A673 (cell line): ENCODE measurements around the gene DAPK1.

Source experiments
- EZH2 ChIP-seq: fragments of 200-600 bp; sonication (generic); IDR thresholded peaks from 2 replicates; pipeline ENCODE4 v1.6.1; 2017; ENCODE audit warnings: borderline replicate concordance, low read depth, mild to moderate bottlenecking, mixed read lengths, antibody characterized with exemption, low read length; ENCODE audit not compliant: poor library complexity, severe bottlenecking
- TF ChIP-seq, protein P1 (sequence below): fragments of 300-800, 200-600 bp; sonication (generic); conservative IDR thresholded peaks from 2 replicates; pipeline ENCODE4 v1.5.1; 2017; ENCODE audit warnings: low read depth, mild to moderate bottlenecking, antibody characterized with exemption, low read length, moderate library complexity, mixed read lengths

DNA sequence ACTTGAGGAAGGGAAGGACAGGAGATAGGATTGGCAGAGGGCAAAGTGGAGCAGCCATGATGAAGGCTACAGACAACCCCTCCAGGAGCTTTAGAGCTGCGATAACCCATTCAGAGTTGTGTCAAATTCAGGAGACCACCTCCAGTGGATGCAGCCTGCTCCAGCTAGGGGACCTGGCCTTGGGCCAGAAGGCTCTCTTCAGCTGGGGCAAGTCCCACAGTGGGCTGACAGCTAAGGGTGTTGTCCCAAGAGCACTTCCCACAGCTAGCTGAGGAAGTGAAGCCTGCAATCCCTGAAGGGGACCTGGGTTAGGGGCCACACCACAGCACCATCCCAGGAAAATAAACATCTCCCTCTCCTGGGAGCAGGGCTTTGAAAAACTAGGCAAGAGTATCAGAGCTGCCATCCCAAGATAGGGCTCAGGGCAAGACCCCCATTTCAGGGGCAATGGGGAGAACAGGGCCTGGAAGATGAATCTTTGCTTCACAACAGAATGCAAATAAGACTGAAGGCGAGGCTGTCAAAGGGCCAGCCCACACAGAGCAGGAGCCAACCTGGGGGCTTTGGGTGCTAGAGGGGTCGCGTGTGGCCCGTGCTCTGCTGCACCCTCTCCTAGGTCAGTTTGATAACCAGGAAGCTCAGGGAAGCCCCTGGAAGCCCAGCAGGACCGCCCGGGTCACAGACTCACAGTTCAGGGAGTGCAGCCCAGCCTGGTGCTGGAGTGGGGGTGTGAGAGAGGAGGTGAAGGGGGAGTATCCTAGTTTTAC lies 19.3 kb upstream of the DAPK1 start:
- TF ChIP-seq, protein P1, sequence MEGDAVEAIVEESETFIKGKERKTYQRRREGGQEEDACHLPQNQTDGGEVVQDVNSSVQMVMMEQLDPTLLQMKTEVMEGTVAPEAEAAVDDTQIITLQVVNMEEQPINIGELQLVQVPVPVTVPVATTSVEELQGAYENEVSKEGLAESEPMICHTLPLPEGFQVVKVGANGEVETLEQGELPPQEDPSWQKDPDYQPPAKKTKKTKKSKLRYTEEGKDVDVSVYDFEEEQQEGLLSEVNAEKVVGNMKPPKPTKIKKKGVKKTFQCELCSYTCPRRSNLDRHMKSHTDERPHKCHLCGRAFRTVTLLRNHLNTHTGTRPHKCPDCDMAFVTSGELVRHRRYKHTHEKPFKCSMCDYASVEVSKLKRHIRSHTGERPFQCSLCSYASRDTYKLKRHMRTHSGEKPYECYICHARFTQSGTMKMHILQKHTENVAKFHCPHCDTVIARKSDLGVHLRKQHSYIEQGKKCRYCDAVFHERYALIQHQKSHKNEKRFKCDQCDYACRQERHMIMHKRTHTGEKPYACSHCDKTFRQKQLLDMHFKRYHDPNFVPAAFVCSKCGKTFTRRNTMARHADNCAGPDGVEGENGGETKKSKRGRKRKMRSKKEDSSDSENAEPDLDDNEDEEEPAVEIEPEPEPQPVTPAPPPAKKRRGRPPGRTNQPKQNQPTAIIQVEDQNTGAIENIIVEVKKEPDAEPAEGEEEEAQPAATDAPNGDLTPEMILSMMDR: no peak
- TF ChIP-seq EZH2: no peak
